ENCODE measurements around the gene PRIMA1. TPM values are rescaled to one million over a fixed set of nuclear protein-coding genes. Genes with fewer than 3 reads are reported as not detected.
"Not testable (repeated sequence)": the region's sequence is repeated elsewhere in the genome, so short reads cannot be mapped to it uniquely, and the experiment has no call there.

PRIMA1 gene, protein sequence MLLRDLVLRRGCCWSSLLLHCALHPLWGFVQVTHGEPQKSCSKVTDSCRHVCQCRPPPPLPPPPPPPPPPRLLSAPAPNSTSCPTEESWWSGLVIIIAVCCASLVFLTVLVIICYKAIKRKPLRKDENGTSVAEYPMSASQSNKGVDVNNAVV
- total RNA-seq (2014; rRNA removed; shearing (Covaris generic)): 0.20 and 0.24 TPM in 2 replicates

DNA sequence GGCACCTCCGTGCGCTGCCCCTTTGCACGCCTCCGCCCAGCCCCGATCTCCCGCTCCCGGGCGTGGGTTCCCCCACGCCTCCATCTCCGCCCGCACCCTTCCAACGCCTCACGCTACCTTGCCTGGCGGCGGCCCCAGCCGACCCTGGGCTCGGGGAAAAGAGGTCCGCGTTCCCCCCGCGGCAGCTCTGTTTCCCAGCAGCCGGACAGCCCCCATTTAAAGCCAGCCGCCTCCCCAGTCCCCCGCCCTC is at the start of gene PRIMA1:
TSS of gene PRIMA1 (minus strand) at position 193 of the 250 bp plus-strand sequence. CDS start 767 bp downstream, outside the sequence.
- DNase-seq (ENCODE audit: low read depth): no peak

DNA sequence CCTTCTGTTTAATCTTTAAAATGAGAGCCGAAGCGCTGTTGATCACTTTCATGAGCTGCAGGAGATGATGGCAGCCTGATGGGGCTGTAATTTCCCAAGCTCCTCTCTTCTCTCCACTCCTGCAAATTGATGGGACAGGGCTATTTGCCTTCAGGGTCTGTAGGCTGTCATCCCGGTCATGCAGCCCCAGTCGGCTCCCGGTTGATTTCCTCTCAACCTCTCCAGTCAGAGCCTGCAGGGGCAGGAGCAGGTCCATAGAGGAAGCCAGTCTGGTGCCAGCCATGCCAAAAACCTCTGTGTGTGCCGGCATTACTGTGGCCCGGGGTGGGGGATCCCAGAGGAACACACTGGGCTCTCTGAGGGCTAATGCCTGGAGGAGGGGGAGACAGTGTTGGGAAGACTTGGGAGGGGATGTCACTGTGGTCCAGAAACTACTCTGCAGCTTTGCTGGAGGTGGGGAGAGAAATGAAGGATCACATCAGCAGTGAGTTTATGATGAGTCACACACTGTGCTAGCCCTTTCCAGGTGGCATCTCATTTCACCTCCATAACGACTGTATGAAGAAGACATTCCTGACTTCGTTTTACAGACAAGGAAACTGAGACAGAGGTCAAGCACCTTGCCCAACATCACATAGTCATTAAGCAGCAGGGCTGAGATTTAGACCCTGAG is 46.5 kb upstream of the PRIMA1 start:
- DNase-seq (ENCODE audit: low read depth): no peak

- DNase-seq (ENCODE audit: low read depth): no peak
These were observed 44.4 kb upstream of the PRIMA1 start for GRCh38 chr14:93832665-93833064.

- DNase-seq (ENCODE audit: low read depth): no peak
These were observed 43.8 kb upstream of the PRIMA1 start for GRCh38 chr14:93832081-93832480.

- no peak for DNase-seq (ENCODE audit: low read depth)
These were observed 42.6 kb upstream of the PRIMA1 start for GRCh38 chr14:93830753-93831461.

- DNase-seq (ENCODE audit: low read depth): no peak
These were observed 41.7 kb upstream of the PRIMA1 start for GRCh38 chr14:93829839-93830481.

- no peak for DNase-seq (ENCODE audit: low read depth)
These were observed 36.9 kb upstream of the PRIMA1 start for GRCh38 chr14:93825235-93825553.

DNA sequence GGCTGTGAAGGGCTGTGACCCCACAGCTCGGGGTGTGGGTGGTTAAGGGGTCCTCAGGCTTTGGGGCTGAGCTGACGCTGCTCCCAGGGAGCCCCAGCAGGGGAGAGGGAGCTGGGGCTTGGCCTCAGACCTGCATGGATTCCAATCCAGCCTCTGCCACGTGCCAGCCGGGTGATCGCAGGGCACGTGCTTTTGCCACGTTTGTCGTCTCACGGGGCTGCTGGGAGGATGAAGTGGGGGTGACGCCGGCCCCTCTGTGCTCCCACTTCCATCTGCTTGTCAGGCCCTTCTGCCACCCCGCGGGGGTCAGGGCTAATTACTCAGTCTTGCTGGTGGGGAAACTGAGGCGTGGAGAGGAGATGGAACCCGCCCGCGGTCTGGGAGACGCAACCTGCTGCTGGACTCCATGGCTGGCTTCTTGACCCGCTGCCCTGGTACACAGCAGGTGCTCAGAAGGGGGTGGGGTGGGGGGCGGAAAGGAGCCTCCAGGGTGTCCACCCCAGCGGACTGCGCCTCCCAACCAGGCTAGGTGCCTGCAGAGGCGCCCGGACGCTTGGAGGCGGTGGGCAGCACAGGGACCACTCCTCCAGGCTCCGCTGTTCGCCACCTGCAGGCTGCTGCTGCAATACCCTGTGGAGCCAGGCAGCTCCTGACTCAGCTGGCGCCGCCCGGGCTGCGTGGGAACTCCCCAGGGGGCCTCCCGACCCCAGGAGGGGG is 36.4 kb upstream of the PRIMA1 start:
- no peak for DNase-seq (ENCODE audit: low read depth)

DNA sequence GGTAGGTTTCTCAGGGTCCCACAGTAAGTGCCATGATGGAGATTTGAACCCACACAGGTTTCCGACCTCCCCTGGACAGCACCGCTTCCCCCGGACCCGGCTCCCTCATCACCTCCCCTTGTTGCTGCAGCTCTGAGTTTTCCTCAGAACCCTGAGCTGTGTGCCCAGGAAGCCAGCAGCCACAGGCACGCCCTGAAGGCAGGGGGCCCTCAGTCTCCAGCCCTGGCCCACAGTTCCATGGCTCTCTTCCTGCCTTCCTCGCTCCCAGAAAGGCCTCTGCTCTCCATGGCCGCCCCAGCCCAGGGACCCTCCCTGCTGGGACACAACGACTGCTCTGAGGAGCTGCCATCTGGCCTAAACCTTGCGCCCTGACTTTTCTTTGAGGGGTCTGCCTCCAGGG is 35.8 kb upstream of the PRIMA1 start:
- no peak for DNase-seq (ENCODE audit: low read depth)

DNA sequence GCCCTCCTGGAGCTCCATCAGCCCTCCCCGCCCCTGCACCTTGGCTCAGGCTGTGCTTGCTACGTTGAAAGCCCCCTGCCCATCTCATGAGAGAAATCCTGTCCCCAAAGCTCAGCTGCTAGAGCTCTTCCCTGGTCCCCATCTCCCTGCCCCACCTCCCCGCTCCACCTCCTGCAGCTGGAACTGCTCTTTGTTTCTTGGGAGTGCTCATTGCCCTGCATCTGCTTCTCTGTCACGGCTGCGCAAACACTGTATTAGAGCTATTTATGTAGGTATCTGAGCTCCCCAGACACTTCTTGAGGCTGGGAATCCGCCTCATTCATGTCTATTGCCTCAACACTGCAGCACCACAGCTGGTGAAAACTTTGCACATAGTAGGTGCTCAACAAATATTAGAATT is 32.8 kb upstream of the PRIMA1 start:
- DNase-seq (ENCODE audit: low read depth): no peak

- DNase-seq (ENCODE audit: low read depth): no peak
These were observed 30.6 kb upstream of the PRIMA1 start for GRCh38 chr14:93818857-93819256.

GRCh38 chr14:93811676-93812075 is 23.4 kb upstream of the PRIMA1 start:
- no peak for DNase-seq (ENCODE audit: low read depth)

GRCh38 chr14:93811020-93811419 is 22.7 kb upstream of the PRIMA1 start:
- no peak for DNase-seq (ENCODE audit: low read depth)

DNA sequence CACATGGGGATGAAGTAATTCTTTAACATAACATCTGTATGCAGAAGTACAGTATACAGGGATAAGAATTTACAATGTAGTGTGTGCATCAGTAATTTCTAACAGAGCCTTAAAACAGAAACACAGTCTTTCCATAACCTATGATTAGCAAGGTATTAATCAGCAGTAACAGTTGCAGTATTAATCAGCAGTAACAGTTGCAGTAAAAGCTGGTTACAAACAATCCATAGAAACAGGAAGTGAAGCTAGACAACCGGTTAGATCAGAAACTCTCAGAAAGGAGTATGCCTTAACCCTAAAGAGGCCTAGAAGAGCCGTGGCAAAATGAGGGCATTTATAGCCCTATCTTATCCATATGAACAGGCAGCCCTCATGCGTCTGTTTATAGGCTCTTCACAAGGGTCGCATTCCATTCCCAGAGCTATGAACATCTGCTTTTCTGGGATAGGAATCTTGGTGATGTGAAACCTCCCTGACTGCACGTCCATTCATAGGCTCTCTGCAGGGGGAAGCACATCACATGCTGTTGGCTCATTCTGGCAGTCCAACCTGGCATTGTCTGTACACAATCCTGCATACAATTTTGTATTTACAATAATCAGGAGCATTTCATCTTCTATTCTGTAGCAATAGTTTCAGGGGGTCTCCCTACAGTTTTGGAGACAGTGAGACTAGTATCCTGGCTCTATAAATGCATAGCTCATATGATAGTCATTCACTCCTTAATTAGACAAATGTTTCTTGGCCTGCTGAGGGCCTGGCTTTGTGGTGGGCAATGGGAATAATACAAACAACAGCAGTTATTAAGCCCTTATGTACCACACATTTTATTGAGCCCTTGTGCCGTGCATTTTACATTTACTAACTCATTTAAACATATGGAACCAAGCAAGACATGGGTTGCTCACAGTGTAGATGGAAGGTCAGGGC is 21.5 kb upstream of the PRIMA1 start:
- DNase-seq (ENCODE audit: low read depth): not testable (repeated sequence)

- no peak for DNase-seq (ENCODE audit: low read depth)
These were observed 16.4 kb upstream of the PRIMA1 start for GRCh38 chr14:93804654-93805053.

DNA sequence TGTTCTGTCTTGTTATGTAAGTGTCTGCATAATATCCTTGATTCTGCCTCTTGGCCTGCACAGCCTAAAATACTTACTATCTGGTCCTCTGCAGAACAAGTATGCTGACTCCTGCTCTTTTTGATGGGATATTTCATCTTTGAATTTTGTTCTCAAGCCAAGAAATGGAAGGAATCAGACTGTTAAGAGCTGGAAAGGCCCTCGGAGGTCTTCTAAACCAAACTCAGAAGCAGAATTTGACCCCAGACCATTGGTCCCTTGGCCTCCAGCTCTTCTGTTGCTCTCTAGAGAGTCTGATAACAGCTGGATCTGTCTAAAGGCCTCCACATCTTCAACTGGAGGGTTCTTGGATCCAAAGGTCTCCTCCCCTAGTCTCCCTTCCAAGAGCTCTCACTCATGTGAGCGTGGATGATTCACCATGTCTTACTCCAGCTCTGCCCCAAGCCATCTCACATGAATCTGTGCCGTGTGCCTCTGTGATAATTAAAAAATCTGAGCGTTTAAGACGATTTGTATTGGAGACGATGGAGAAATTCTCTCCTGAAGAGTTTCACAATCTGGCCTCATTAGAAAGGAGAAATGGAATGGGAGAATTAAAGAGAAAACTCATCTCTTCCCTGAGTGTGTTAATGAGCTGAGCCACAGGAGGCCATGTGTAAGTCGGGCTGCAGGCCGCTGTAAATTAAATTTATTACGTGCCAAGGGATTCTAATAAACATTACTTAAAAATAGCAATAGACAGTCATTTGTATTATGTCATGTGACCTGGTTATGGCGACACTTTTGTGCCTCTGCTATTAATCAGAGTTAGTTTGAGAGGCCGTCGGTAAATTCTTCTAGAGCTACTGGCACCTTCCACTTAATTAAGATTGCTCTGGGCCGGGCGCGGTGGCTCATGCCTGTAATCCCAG is 15.4 kb upstream of the PRIMA1 start:
- DNase-seq (ENCODE audit: low read depth): no peak

DNA sequence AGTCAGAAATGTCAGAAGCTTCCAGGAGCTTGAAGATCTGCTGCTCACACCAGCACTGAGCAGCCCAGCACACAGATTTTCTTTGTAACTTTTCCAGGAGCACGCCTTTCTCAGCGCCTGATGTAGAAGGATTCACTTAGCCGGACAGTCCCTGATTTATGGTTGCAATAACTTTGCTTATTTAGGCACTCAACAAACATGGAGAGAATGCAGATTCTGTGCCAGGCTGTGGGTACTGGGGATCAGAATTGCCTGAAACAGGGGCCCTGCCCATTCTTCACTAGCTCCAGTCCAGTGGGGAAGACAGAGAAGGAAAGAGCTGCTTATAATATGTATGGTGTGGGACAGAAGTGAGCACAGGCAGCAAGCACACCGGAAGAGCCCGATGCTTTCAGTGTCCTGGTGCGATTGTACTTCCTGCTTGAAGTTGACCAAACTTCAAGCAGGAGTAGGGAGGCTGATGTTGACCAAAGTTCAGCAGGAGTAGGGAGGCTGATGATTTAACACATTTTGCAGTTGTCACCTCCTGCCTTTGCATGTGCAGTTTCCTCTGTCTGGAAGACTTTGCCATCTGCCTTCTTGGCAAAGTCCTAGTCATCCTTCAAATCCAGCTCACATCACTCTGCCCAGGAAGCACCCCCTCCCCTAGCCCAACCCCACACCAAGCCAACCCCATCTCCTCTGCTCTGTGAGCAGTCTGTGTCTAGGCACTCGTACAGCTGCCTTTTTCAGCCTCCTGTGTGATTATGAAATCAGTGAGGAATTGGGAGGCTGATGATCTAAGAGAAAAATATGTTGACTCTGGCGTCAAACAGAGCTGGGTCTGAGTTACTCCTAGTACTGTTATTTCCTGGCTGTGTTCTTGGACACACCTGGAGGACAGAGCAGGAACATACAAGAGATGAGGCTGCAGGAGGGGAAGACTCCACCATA is 12.0 kb upstream of the PRIMA1 start:
- no peak for DNase-seq (ENCODE audit: low read depth)

DNA sequence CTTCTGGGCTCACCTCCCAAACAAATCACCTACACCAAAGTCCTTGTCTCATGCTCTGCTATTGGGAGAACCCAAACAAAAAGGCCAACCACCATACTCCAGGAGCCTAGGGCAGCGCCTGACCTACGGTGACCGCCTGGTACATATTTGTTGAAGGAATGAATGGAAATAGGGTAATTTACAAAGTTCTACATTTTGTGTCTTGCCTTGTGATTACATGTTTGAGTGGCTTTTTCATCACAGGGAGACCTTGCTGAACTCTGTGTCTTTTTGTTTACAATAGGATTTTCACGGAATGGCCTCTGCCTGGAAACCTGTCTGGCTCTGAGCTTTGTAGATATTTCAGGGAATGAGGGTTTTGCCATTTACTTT is 11.3 kb upstream of the PRIMA1 start:
- DNase-seq (ENCODE audit: low read depth): no peak

- DNase-seq (ENCODE audit: low read depth): no peak
These were observed 9.3 kb upstream of the PRIMA1 start for GRCh38 chr14:93797536-93797935.
